ENCODE results near the gene KMT2A. TPM values are rescaled to one million over a fixed set of nuclear protein-coding genes. Genes with fewer than 3 reads are reported as not detected.

The KMT2A gene
- total RNA-seq, 2 donors from 2014 or later: 62.6 to 209 TPM

DNA sequence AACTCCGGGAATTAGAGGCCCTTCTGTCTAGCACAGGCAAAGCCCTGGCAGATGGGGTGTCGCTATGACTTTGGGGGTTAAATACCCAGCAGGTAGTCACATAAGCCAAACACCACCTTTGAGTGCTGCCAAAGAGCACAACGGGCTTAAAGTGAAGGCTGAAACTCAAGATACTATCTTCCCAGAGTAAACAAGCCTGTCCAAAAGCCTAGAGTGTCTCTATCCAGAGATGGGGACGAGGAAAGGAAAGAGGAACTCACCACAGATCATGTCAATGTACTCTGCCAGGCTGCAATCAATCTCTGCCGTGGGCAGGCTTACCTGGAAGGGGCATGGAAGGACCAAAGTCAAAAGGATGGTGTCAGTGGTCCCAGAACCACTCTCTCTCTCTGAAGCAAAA lies 109.2 kb downstream of the KMT2A start:
- intact Hi-C loops (cut with DNase I): no loop called here
- Histone ChIP-seq H3K27me3 (no peaks in the 10 kb centered on the region), H3K4me3 (no peak overlapping the region), H3K9me3 (no peaks in the 10 kb centered on the region), H3K4me1 (no peaks in the 10 kb centered on the region), H3K36me3 (replicated peaks in 1 of 2; ENCODE audit: insufficient read depth in 1 of 2, low read depth in 2 of 2) (no peaks in the 10 kb centered on the region), H3K27ac (no peak overlapping the region)
- no peak for DNase-seq
- WGBS, 2 donors: 82 to 86% methylated on average over 5 of the region's 5 CpGs
- TF ChIP-seq CTCF (IDR thresholded peaks at IDR 0.05) (no peak), POLR2A (IDR thresholded peaks at IDR 0.05) (no peak)
- no peak for ATAC-seq

DNA sequence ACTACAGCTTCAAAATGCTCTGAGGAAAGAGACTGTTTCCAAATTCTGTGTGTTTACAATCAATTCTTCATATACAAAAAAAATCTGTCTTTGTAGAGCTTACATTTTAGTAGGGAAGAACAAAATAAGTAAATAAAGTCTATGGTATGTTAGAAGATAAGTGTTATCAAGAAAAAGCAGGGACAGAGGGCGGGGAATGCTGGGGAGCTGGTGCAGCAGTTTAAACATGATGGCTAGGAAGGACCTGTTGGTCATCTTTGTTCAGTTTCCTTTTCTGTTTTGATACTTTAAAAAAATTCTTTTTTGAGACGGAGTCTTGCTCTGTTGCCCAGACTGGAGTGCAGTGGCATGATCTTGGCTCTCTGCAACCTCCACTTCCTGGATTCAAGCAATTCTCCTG lies 110.8 kb downstream of the KMT2A start:
- ATAC-seq: no peak
- Histone ChIP-seq H3K4me1 (no peaks in the 10 kb centered on the region), H3K4me3 (no peak overlapping the region), H3K9me3 (no peaks in the 10 kb centered on the region), H3K27ac (no peak overlapping the region), H3K27me3 (no peaks in the 10 kb centered on the region), H3K36me3 (replicated peaks in 1 of 2; ENCODE audit: insufficient read depth in 1 of 2, low read depth in 2 of 2) (peaks cover 0 to 2% of the 10 kb centered on the region in 2 donors)
- 71 to 81% methylated on average over 2 of the region's 2 CpGs for WGBS, 2 donors
- TF ChIP-seq CTCF (IDR thresholded peaks at IDR 0.05) (no peak), POLR2A (IDR thresholded peaks at IDR 0.05) (no peak)
- no peak for DNase-seq
- intact Hi-C loops (cut with DNase I): no loop called here

GRCh38 chr11:118552341-118552740 lies 116.0 kb downstream of the KMT2A start:
- Histone ChIP-seq H3K4me1 (no peaks in the 10 kb centered on the region), H3K27me3 (no peaks in the 10 kb centered on the region), H3K27ac (no peak overlapping the region), H3K9me3 (no peaks in the 10 kb centered on the region), H3K4me3 (no peak overlapping the region), H3K36me3 (replicated peaks in 1 of 2; ENCODE audit: insufficient read depth in 1 of 2, low read depth in 2 of 2) (peaks cover 0 to 16% of the 10 kb centered on the region in 2 donors)
- DNase-seq (no peak), ATAC-seq (no peak)
- WGBS, 2 donors: 84 to 90% methylated on average over 4 of the region's 4 CpGs
- TF ChIP-seq POLR2A (IDR thresholded peaks at IDR 0.05) (no peak), CTCF (IDR thresholded peaks at IDR 0.05) (no peak)
- intact Hi-C loops (cut with DNase I): no loop called here

DNA sequence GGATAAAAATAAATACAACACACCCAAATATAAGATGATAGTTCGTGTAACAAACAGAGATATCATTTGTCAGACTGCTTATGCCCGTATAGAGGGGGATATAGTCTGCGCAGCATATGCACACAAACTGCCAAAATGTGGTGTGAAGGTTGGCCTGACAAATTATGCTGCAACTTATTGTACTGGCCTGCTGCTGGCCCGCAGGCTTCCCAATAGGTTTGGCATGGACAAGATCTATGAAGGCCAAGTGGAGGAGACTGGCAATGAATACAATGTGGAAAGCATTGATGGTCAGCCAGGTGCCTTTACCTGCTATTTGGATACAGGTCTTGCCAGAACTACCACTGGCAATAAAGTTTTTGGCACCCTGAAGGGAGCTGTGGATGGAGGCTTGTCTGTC lies 124.5 kb downstream of the KMT2A start:
- no peak overlapping the region for H3K27ac ChIP-seq
- H3K27me3 ChIP-seq: no peaks in the 10 kb centered on the region
- ATAC-seq (no peak), DNase-seq (no peak)
- intact Hi-C loops (cut with DNase I): no loop called here
- no peak for TF ChIP-seq CTCF (IDR thresholded peaks at IDR 0.05)
- TF ChIP-seq POLR2A (IDR thresholded peaks at IDR 0.05): no peak
- no peak overlapping the region for H3K4me3 ChIP-seq
- H3K4me1 ChIP-seq: peaks cover 7% of the 10 kb centered on the region
- peaks cover 0 to 7% of the 10 kb centered on the region in 2 donors for H3K36me3 ChIP-seq (replicated peaks in 1 of 2; ENCODE audit: insufficient read depth in 1 of 2, low read depth in 2 of 2)
- no peaks in the 10 kb centered on the region for H3K9me3 ChIP-seq
- 87 to 89% methylated on average over 4 of the region's 4 CpGs for WGBS, 2 donors

DNA sequence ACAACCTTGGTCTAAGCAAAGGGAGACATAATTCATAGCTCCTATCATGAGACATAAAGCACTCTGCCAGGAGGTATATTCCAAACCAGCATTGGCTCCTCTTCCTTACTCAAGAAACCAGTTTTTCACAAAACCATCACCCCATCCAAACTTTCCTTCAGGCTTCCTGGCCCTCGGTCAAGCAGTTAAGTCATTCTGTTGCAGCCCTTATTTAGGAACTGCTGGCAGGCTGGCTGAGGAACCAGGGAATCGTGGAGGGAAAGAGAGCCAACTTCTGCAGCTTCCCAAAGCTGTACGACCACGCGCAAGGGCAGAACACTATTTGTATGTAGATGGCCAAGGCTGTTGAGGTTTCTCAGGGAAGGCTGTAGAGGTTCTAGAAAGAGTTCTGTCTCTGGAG lies 128.8 kb downstream of the KMT2A start:
- Histone ChIP-seq H3K4me3 (peak overlapping the region in 1 of 2 donors; percentile 76), H3K27ac (peak overlapping the region in 1 of 4 donors; percentile 25), H3K27me3 (no peaks in the 10 kb centered on the region), H3K4me1 (peaks cover 12% of the 10 kb centered on the region), H3K36me3 (replicated peaks in 1 of 2; ENCODE audit: insufficient read depth in 1 of 2, low read depth in 2 of 2) (no peaks in the 10 kb centered on the region), H3K9me3 (no peaks in the 10 kb centered on the region)
- intact Hi-C loops (cut with DNase I): no loop called here
- ATAC-seq (no peak), DNase-seq (peak in 1 of 4 donors; percentile 20)
- 29 to 37% methylated on average over 5 of the region's 5 CpGs for WGBS, 2 donors
- TF ChIP-seq CTCF (IDR thresholded peaks at IDR 0.05) (no peak), POLR2A (IDR thresholded peaks at IDR 0.05) (no peak)
